ENCODE results near the gene PLIN3. TPM values are rescaled to one million over a fixed set of nuclear protein-coding genes. Genes with fewer than 3 reads are reported as not detected.

Gene PLIN3
- total RNA-seq (10 to 100 TPM; 26.1 to 83.9 (median 73.7) TPM), polyA plus RNA-seq (10 to 100 TPM; 48.7 to 51.9 TPM)
- long read RNA-seq, donor 1, transcript PLIN3-202 (8 exons, 1,535 nt) = minor isoform, 37 of 1,417 reads
- long read RNA-seq, donor 1, transcript PLIN3-201 (8 exons, 2,333 nt) = major isoform, 1,228 of 1,417 reads
- long read RNA-seq, donor 1, partial matches to known transcripts = 113 of 1,417 reads
- long read RNA-seq, donor 1, other reads (novel, unspliced or antisense) = 35 of 1,417 reads
- long read RNA-seq, donor 2, transcript PLIN3-201 (8 exons, 2,333 nt) = major isoform, 49 of 84 reads
- long read RNA-seq, donor 2, partial matches to known transcripts = 32 of 84 reads
- long read RNA-seq, donor 2, other reads (novel, unspliced or antisense) = 0 of 84 reads
- long read RNA-seq, donor 3, transcript PLIN3-202 (8 exons, 1,535 nt) = minor isoform, 10 of 386 reads
- long read RNA-seq, donor 3, transcript PLIN3-201 (8 exons, 2,333 nt) = major isoform, 319 of 386 reads
- long read RNA-seq, donor 3, partial matches to known transcripts = 37 of 386 reads
- long read RNA-seq, donor 3, other reads (novel, unspliced or antisense) = 19 of 386 reads

- no peaks in the 10 kb centered on the region for H3K9me3 ChIP-seq
- TF ChIP-seq CTCF (IDR thresholded peaks at IDR 0.05) (no peak), EP300 (IDR thresholded peaks at IDR 0.05) (no peak), POLR2A (IDR thresholded peaks at IDR 0.05) (peak; percentile 48)
- H3K4me3 ChIP-seq = peak within 1 kb of the TSS; percentile 80
- peak; percentile 97 to 99 (median 99) for DNase-seq
- peak within 1 kb of the TSS; percentile 79 to 91 for H3K27ac ChIP-seq
- H3K36me3 ChIP-seq = no peaks in the 10 kb centered on the region
- intact Hi-C loops (cut with DNase I) = no loop called here
- no peaks in the 10 kb centered on the region for H3K27me3 ChIP-seq
- 2 to 7% (median 6%) methylated on average over 24 to 46 of the region's 46 CpGs for WGBS, 3 donors
- peaks cover 6% of the 10 kb centered on the region for H3K4me1 ChIP-seq (ENCODE audit: insufficient read depth)
Measured at GRCh38 chr19:4867534-4868285, at the start of gene PLIN3. Gene PLIN3 (minus strand): TSS chr19:4867667. CDS start chr19:4861394, 6,273 bp downstream.

GRCh38 chr19:4916292-4917082 lies 49.0 kb upstream of the PLIN3 start:
- H3K36me3 ChIP-seq = no peaks in the 10 kb centered on the region
- WGBS, 3 donors = 88 to 89% (median 89%) methylated on average over 41 of the region's 41 CpGs
- TF ChIP-seq POLR2A (IDR thresholded peaks at IDR 0.05) = no peak
- no peak for TF ChIP-seq EP300 (IDR thresholded peaks at IDR 0.05)
- TF ChIP-seq CTCF (IDR thresholded peaks at IDR 0.05) = no peak
- no peak overlapping the region for H3K4me3 ChIP-seq
- no peaks in the 10 kb centered on the region for H3K9me3 ChIP-seq
- H3K4me1 ChIP-seq (ENCODE audit: insufficient read depth) = peaks cover 4% of the 10 kb centered on the region
- DNase-seq = no peak
- intact Hi-C loops (cut with DNase I) = loop anchor here in 1 of 4 donors (10.0 kb wide), 1 partner anchor 108 kb away; no protein-coding TSS in a partner anchor
- H3K27me3 ChIP-seq = no peaks in the 10 kb centered on the region
- no peak overlapping the region for H3K27ac ChIP-seq

- no peaks in the 10 kb centered on the region for H3K9me3 ChIP-seq
- TF ChIP-seq EP300 (IDR thresholded peaks at IDR 0.05) (no peak), POLR2A (IDR thresholded peaks at IDR 0.05) (no peak), CTCF (IDR thresholded peaks at IDR 0.05) (no peak)
- 76 to 81% (median 79%) methylated on average over 22 to 23 of the region's 23 CpGs for WGBS, 3 donors
- no peak overlapping the region for H3K4me3 ChIP-seq
- H3K27me3 ChIP-seq = no peaks in the 10 kb centered on the region
- no peaks in the 10 kb centered on the region for H3K36me3 ChIP-seq
- DNase-seq = no peak
- no peak overlapping the region for H3K27ac ChIP-seq
- H3K4me1 ChIP-seq (ENCODE audit: insufficient read depth) = peaks cover 7% of the 10 kb centered on the region
- intact Hi-C loops (cut with DNase I) = loop anchor here in 2 of 4 donors (5.0 to 10.0 kb wide), 2 partner anchors 110 to 117 kb away; no protein-coding TSS in a partner anchor
Measured at GRCh38 chr19:4914736-4915501, 47.5 kb upstream of the PLIN3 start.
